Measurements from ENCODE around the gene CDYL2.
A peak's percentile ranks its signal among the peaks of the same experiment; 100 is the strongest.
"Not testable (repeated sequence)": the region's sequence is repeated elsewhere in the genome, so short reads cannot be mapped to it uniquely, and the experiment has no call there.

The CDYL2 gene

GRCh38 chr16:80743273-80743672 lies 61.1 kb downstream of the CDYL2 start:
- DNase-seq, result no peak

GRCh38 chr16:80742331-80742730 lies 62.1 kb downstream of the CDYL2 start:
- DNase-seq, result no peak

- DNase-seq, result no peak
Observed at GRCh38 chr16:80741724-80742123, 62.7 kb downstream of the CDYL2 start.

GRCh38 chr16:80739523-80739922 lies 64.9 kb downstream of the CDYL2 start:
- no peak for DNase-seq

GRCh38 chr16:80738521-80738920 lies 65.9 kb downstream of the CDYL2 start:
- DNase-seq, result no peak

GRCh38 chr16:80735846-80736245 lies 68.6 kb downstream of the CDYL2 start:
- DNase-seq, result no peak

GRCh38 chr16:80733407-80733806 lies 71.0 kb downstream of the CDYL2 start:
- no peak for DNase-seq

GRCh38 chr16:80731915-80732314 lies 72.5 kb downstream of the CDYL2 start:
- no peak for DNase-seq

- DNase-seq, result not testable (repeated sequence)
Observed at GRCh38 chr16:80727066-80727763, 77.2 kb downstream of the CDYL2 start.

- DNase-seq, result no peak
Observed at GRCh38 chr16:80725566-80726162, 78.7 kb downstream of the CDYL2 start.

GRCh38 chr16:80723981-80724380 lies 80.4 kb downstream of the CDYL2 start:
- no peak for DNase-seq

GRCh38 chr16:80723091-80723490 lies 81.3 kb downstream of the CDYL2 start:
- DNase-seq, result no peak

- DNase-seq, result no peak
Observed at GRCh38 chr16:80720804-80721371, 83.5 kb downstream of the CDYL2 start.

- DNase-seq, result no peak
Observed at GRCh38 chr16:80719573-80719972, 84.8 kb downstream of the CDYL2 start.

- DNase-seq, result peak; percentile 2
Observed at GRCh38 chr16:80718480-80719220, 85.7 kb downstream of the CDYL2 start.

GRCh38 chr16:80717611-80718010 lies 86.8 kb downstream of the CDYL2 start:
- DNase-seq, result no peak

GRCh38 chr16:80716564-80717139 lies 87.7 kb downstream of the CDYL2 start:
- DNase-seq, result no peak

GRCh38 chr16:80711406-80711805 lies 93.0 kb downstream of the CDYL2 start:
- DNase-seq, result no peak

GRCh38 chr16:80710918-80711317 lies 93.5 kb downstream of the CDYL2 start:
- DNase-seq, result no peak

GRCh38 chr16:80708823-80709222 lies 95.6 kb downstream of the CDYL2 start:
- DNase-seq, result no peak

GRCh38 chr16:80707686-80708085 lies 96.7 kb downstream of the CDYL2 start:
- no peak for DNase-seq

- no peak for DNase-seq
Observed at GRCh38 chr16:80705596-80705995, 98.8 kb downstream of the CDYL2 start.

GRCh38 chr16:80704751-80705505 lies 99.5 kb downstream of the CDYL2 start:
- no peak for DNase-seq
